A549 (cell line): ENCODE measurements around the gene DPF1. TPM values are rescaled to one million over a fixed set of nuclear protein-coding genes. Genes with fewer than 3 reads are reported as not detected.

Experiments
- ATAC-seq, 2 experiments: fragments of 200-7000 bp in 1 of 2; fragments of >200 bp in 1 of 2; cut with Nextera tagmentation in 1 of 2; cut with Tn5 transposase in 1 of 2; 3 replicates each; pipeline versions ENCODE4 v1.8.0 to v1.9.1; 2018 to 2020; ENCODE audit warnings: mild to moderate bottlenecking in 1 of 2, moderate library complexity in 1 of 2
- CTCF ChIA-PET: fragments of 300-600 bp; sonication (Branson Sonifier 250); formaldehyde crosslinking; extraction: SDS; loops from one replicate; lab custom pipeline; 2021; ENCODE audit warnings: antibody characterized with exemption, inconsistent platforms; lab: Yijun Ruan, JAX
- POLR2A ChIA-PET: fragments of 350-600 bp; formaldehyde crosslinking; extraction: SDS; loops from one replicate; lab custom pipeline; 2021; ENCODE audit warnings: antibody characterized with exemption, inconsistent platforms; lab: Yijun Ruan, JAX
- DNase-seq, 2 experiments: peaks; one replicate each; pipeline versions ENCODE4 v3.0.0 to v3.0.0-alpha.2; 2011 to 2016; ENCODE audit warnings: low read depth in 1 of 2, low spot score in 1 of 2
- FAIRE-seq: peaks from 2 replicates; lab custom pipeline; 2011; peaks lifted over from hg19 to GRCh38; lab: Jason Lieb, UNC
- H3K27ac ChIP-seq, 2 experiments: fragments of >200 bp; sonication (Bioruptor Twin); formaldehyde crosslinking; 3 replicates each; pipeline ENCODE4 v1.5.1; 2016 to 2017
- H3K4me1 ChIP-seq: fragments of >200 bp; sonication (Bioruptor Twin); formaldehyde crosslinking; 3 replicates; pipeline ENCODE4 v1.6.1; 2016
- H3K4me2 ChIP-seq: fragments of >200 bp; sonication (Bioruptor Twin); formaldehyde crosslinking; 3 replicates; pipeline ENCODE4 v1.6.1; 2016
- H3K4me3 ChIP-seq: fragments of >200 bp; sonication (Bioruptor Twin); formaldehyde crosslinking; 3 replicates; pipeline ENCODE4 v1.5.1; 2016
- H3K9me3 ChIP-seq: fragments of >200 bp; sonication (Bioruptor Twin); formaldehyde crosslinking; 3 replicates; pipeline ENCODE4 v1.6.1; 2016
- ATOH8 ChIP-seq: fragments of 250-450 bp; sonication (Bioruptor Pico); IDR thresholded peaks from 2 replicates; pipeline ENCODE4 v1.5.0; 2020; ENCODE audit warnings: low read depth, mild to moderate bottlenecking, moderate library complexity
- CBX8 ChIP-seq: fragments of 200-600 bp; sonication (generic); IDR thresholded peaks from 2 replicates; pipeline ENCODE4 v1.6.1; 2016
- CHD4 ChIP-seq: fragments of 200-600 bp; sonication (generic); IDR thresholded peaks from 2 replicates; pipeline ENCODE4 v1.6.1; 2016; ENCODE audit warnings: antibody characterized with exemption, mild to moderate bottlenecking, borderline replicate concordance
- ESRRA ChIP-seq: fragments of 150-350 bp; IDR thresholded peaks from 2 replicates; pipeline ENCODE4 v1.6.1; 2014; ENCODE audit warnings: mild to moderate bottlenecking, low read length, borderline replicate concordance
- FOSL2 ChIP-seq, 2 experiments: fragments of 450-650 bp in 1 of 2; fragments of >200 bp in 1 of 2; sonication (Bioruptor Twin) in 1 of 2; formaldehyde crosslinking; IDR thresholded peaks; 2 replicates each; pipeline versions ENCODE4 v1.5.0 to v1.6.1; 2016 to 2020; ENCODE audit warnings: mild to moderate bottlenecking in 1 of 2, moderate library complexity in 1 of 2
- HEYL ChIP-seq: fragments of 250-450 bp; sonication (Bioruptor Pico); IDR thresholded peaks from 2 replicates; pipeline ENCODE4 v1.8.0; 2021; ENCODE audit warnings: mild to moderate bottlenecking, moderate library complexity
- KDM1A ChIP-seq: fragments of 200-600 bp; sonication (generic); IDR thresholded peaks from 2 replicates; pipeline ENCODE4 v1.6.1; 2016; ENCODE audit warnings: low read depth, mild to moderate bottlenecking
- NFE2L2 ChIP-seq: fragments of 150-350 bp; conservative IDR thresholded peaks from 2 replicates; pipeline ENCODE4 v1.6.1; 2014; ENCODE audit warnings: low read length
- PHF8 ChIP-seq: fragments of 200-600 bp; sonication (generic); IDR thresholded peaks from 2 replicates; pipeline ENCODE4 v1.6.1; 2016; ENCODE audit warnings: low read depth, mild to moderate bottlenecking, antibody characterized with exemption, moderate library complexity, borderline replicate concordance
- RFX5 ChIP-seq: fragments of 450-650 bp; IDR thresholded peaks from 2 replicates; pipeline ENCODE4 v1.7.1; 2014; ENCODE audit warnings: antibody characterized with exemption, mild to moderate bottlenecking, moderate library complexity
- SMC3 ChIP-seq: fragments of >200 bp; sonication (Bioruptor Twin); formaldehyde crosslinking; IDR thresholded peaks from 3 replicates; pipeline ENCODE4 v1.6.1; 2018; ENCODE audit warnings: inconsistent platforms
- ZFP36 ChIP-seq: fragments of 450-650 bp; IDR thresholded peaks from 2 replicates; pipeline ENCODE4 v1.6.1; 2014; ENCODE audit warnings: borderline replicate concordance; ENCODE audit not compliant: partially characterized antibody
- WGBS: methylation state at CpG from one replicate; pipeline ENCODE4 v1.1.6; 2017; ENCODE audit errors: missing lambda C conversion rate; 5-methylcytosine and 5-hydroxymethylcytosine counted together
- polyA plus RNA-seq, 4 experiments: library from polyadenylated mRNA; depleted of rRNA in 3 of 4; stranded (reverse); fragments of >200 nt; fragmentation: RNase III in 1 of 4; extraction: RNeasy Plus Mini Kit Qiagen cat#74134 plus additional on column Dnase treatment in 1 of 4; gene quantifications; 2 replicates in 3 of 4; 3 replicates in 1 of 4; pipeline ENCODE4 v1.2.3, GENCODE V29; 2011 to 2017
- TF ChIP-seq, protein P1 (sequence below): fragments of 150-350 bp; IDR thresholded peaks from 2 replicates; pipeline ENCODE4 v1.6.1; 2014; ENCODE audit warnings: low read depth, mild to moderate bottlenecking, low read length
- TF ChIP-seq, protein P2 (sequence below): fragments of >200 bp; sonication (Bioruptor Twin); formaldehyde crosslinking; IDR thresholded peaks from 2 replicates; pipeline ENCODE4 v1.6.1; 2016

DPF1 gene
- polyA plus RNA-seq, 2 of the 4 experiments (the other 2 are of a cell fraction): 2.1 to 6.8 TPM

GRCh38 chr19:38253788-38254187 is 29.8 kb upstream of the DPF1 start (continued):
- TF ChIP-seq, protein P1, sequence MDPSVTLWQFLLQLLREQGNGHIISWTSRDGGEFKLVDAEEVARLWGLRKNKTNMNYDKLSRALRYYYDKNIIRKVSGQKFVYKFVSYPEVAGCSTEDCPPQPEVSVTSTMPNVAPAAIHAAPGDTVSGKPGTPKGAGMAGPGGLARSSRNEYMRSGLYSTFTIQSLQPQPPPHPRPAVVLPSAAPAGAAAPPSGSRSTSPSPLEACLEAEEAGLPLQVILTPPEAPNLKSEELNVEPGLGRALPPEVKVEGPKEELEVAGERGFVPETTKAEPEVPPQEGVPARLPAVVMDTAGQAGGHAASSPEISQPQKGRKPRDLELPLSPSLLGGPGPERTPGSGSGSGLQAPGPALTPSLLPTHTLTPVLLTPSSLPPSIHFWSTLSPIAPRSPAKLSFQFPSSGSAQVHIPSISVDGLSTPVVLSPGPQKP: no peak
- no peak for TF ChIP-seq CHD4
- TF ChIP-seq, all 56 proteins: peak for 0

GRCh38 chr19:38252941-38253691 is 29.1 kb upstream of the DPF1 start:
- Histone ChIP-seq H3K9me3 (no peaks in the 10 kb centered on the region), H3K27ac (peak overlapping the region in 1 of 2 experiments; percentile 22; a peak in 3 of 6 replicates)

DNA sequence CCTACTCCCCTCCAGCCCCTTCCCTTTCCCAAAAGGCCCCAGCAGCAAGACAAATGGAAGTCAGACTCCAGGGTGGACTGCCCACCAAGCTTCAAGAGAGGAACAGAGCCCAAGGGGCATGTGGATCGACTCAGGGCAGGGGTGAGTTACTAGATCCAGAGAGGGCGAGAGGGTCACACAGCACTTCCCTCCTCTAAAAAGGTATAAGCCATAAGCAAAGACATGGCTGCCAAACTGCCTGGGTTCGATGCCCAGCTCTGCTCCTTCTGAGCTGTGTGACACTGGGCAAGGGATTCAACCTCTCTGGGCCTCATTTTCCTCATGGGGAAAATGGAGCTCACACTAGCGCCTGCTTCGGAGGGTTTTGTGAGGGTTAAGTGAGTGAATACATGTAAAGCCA is 28.4 kb upstream of the DPF1 start:
- 84% methylated on average over 5 of the region's 5 CpGs for WGBS
- peaks cover 38% of the 10 kb centered on the region for H3K4me1 ChIP-seq
- H3K4me3 ChIP-seq: no peak overlapping the region
- no peak for DNase-seq
- TF ChIP-seq FOSL2 (IDR thresholded peaks at IDR 0.05) (no peak), FOSL2 (CRISPR knock-in tag; IDR thresholded peaks at IDR 0.05) (no peak), SMC3 (no peak), ZFP36 (peak; percentile 85), KDM1A (peak; percentile 31; the same call in 1 of the 2 replicates)
- H3K4me2 ChIP-seq: no peak overlapping the region
- ChIA-PET POLR2A (interaction anchor here (0.8 kb wide), 1 partner anchor 12 kb away, joined by 3 read pairs; the partner anchor contains the start of gene SPINT2), CTCF (interaction anchor here (1.4 to 33.5 kb wide), 11 partner anchors 14 to 350 kb away, joined by 3 to 1052 read pairs (median 11); partner anchors contain the start of genes CATSPERG, FAM98C, KCNK6 and SIPA1L3)
- H3K27ac ChIP-seq: no peak overlapping the region
- no peaks in the 10 kb centered on the region for H3K9me3 ChIP-seq
- no peak for ATAC-seq
- peak; percentile 65 for FAIRE-seq

More at GRCh38 chr19:38252941-38253691, 29.1 kb upstream of the DPF1 start:
- WGBS: 85% methylated on average over 21 of the region's 21 CpGs
- DNase-seq: no peak
- ChIA-PET POLR2A (interaction anchor here (0.6 to 0.8 kb wide), 2 partner anchors 11 to 149 kb away, joined by 3 read pairs; partner anchors contain the start of gene SPINT2), CTCF (interaction anchor here (1.4 to 33.5 kb wide), 9 partner anchors 13 to 350 kb away, joined by 4 to 1052 read pairs (median 16); partner anchors contain the start of genes CATSPERG, FAM98C, KCNK6 and SIPA1L3)
- FAIRE-seq: no peak
- TF ChIP-seq CHD4 (no peak), HEYL (CRISPR knock-in tag) (no peak), FOSL2 (IDR thresholded peaks at IDR 0.05) (no peak), FOSL2 (CRISPR knock-in tag; IDR thresholded peaks at IDR 0.05) (peak; percentile 35; the same call in 1 of the 2 replicates), CBX8 (no peak)
- no peak overlapping the region for H3K4me3 ChIP-seq
- peaks cover 39% of the 10 kb centered on the region for H3K4me1 ChIP-seq
- no peak for ATAC-seq
- no peak overlapping the region for H3K4me2 ChIP-seq

- peak overlapping the region in 1 of 2 experiments; percentile 39; a peak in 3 of 6 replicates for H3K27ac ChIP-seq
- no peaks in the 10 kb centered on the region for H3K9me3 ChIP-seq
- 0 out of 3 replicates have a peak overlapping the region, but pooled peaks have one; percentile 1 for H3K4me2 ChIP-seq
- DNase-seq: no peak
- no peak overlapping the region for H3K4me3 ChIP-seq
- ChIA-PET CTCF (interaction anchor here (0.8 to 33.5 kb wide), 12 partner anchors 13 to 349 kb away, joined by 3 to 1052 read pairs (median 8); partner anchors contain the start of genes CATSPERG, FAM98C, KCNK6 and SPINT2), POLR2A (interaction anchor here (0.9 to 1.1 kb wide), 2 partner anchors 14 to 123 kb away, joined by 3 to 4 read pairs; partner anchors contain the start of gene PSMD8)
- ATAC-seq: no peak
- no peak for TF ChIP-seq PHF8
- no peak for TF ChIP-seq ATOH8 (CRISPR knock-in tag)
- no peak for TF ChIP-seq NFE2L2
- TF ChIP-seq RFX5: no peak
- TF ChIP-seq, protein P2, sequence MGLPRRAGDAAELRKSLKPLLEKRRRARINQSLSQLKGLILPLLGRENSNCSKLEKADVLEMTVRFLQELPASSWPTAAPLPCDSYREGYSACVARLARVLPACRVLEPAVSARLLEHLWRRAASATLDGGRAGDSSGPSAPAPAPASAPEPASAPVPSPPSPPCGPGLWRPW: no peak
- TF ChIP-seq ESRRA: no peak
- no peak for FAIRE-seq
- peaks cover 34% of the 10 kb centered on the region for H3K4me1 ChIP-seq
- 76% methylated on average over 10 of the region's 10 CpGs for WGBS
Measured at GRCh38 chr19:38251564-38252051, 27.6 kb upstream of the DPF1 start.
